ENCODE data around the gene PRKAR2A.

DNA sequence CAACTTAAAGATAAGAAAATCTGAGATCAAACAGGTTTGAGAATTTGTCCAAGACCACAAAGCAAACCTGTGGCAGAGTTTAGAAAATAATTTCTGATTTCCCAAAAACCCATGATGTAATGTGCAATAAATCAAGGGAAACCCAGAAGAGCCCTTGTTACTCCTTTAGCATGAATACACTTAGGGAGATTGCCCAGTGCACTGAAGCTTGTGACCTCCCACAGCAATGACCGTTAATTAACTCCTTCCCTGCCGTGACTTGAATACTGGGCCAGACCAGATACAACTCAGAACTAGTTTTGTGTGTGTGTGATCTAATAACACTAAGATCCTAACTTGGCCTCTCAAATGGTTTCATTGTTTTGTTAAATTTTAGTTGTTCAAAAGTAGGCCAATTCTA lies 2.5 kb downstream of the PRKAR2A start:
- TF ChIP-seq, protein P1, sequence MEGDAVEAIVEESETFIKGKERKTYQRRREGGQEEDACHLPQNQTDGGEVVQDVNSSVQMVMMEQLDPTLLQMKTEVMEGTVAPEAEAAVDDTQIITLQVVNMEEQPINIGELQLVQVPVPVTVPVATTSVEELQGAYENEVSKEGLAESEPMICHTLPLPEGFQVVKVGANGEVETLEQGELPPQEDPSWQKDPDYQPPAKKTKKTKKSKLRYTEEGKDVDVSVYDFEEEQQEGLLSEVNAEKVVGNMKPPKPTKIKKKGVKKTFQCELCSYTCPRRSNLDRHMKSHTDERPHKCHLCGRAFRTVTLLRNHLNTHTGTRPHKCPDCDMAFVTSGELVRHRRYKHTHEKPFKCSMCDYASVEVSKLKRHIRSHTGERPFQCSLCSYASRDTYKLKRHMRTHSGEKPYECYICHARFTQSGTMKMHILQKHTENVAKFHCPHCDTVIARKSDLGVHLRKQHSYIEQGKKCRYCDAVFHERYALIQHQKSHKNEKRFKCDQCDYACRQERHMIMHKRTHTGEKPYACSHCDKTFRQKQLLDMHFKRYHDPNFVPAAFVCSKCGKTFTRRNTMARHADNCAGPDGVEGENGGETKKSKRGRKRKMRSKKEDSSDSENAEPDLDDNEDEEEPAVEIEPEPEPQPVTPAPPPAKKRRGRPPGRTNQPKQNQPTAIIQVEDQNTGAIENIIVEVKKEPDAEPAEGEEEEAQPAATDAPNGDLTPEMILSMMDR (IDR thresholded peaks at IDR 0.05): no peak
- TF ChIP-seq POLR2AphosphoS5 (IDR thresholded peaks at IDR 0.05): no peak
- TF ChIP-seq POLR2A (IDR thresholded peaks at IDR 0.05): no peak
- no peak for TF ChIP-seq EP300 (IDR thresholded peaks at IDR 0.05)

All from upper lobe of left lung (tissue), 4 donors.